HG03439 (cell line): ENCODE data around the gene CCDC3.
"Not testable (repeated sequence)": the region's sequence is repeated elsewhere in the genome, so short reads cannot be mapped to it uniquely, and the experiment has no call there.

Experiments used
- ATAC-seq: cut with Tn5 transposase; IDR thresholded peaks from one replicate; pipeline ENCODE4 v1.9.1; 2021; ENCODE audit warnings: mild to moderate bottlenecking, moderate library complexity; ENCODE audit not compliant: unreplicated experiment

CCDC3 gene

DNA sequence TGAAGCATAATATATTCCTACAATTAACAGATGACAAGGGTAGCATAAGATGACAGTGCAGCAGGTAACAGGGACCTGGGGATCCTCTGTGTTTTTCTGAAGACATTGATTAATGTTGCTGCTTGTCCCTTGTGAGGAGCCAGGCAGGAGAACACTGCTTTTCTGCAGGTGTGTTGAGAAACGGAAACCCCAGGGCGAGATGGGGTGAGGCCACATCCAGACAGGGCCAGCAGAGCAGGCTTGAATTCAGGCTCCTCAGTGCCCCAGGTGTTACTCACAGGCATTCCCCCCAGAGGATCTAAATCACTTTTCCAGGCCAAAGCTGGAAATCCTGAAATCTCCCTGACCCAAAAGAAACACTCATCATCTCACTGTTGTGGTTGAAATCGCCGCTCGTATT, 105.3 kb downstream of the CCDC3 start:
- ATAC-seq: no peak

DNA sequence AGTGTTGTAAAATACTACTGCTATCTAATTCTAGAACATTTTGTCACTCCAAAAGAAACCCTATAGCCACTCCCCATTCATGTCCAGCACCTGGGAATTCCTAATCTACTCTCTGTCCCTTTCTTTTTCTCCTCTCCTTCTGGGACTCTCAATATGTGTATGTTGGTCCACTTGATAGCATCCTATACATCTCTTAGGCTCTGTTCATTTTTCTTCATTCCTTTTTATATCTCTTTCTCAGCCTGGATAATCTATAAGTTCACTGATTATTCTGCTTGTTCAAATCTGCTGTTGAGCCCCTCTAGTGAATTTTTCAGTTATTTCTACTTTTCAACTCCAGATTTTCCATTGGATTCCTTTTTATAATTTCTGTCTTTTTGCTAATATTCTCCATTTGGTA, 108.6 kb downstream of the CCDC3 start:
- no peak for ATAC-seq

DNA sequence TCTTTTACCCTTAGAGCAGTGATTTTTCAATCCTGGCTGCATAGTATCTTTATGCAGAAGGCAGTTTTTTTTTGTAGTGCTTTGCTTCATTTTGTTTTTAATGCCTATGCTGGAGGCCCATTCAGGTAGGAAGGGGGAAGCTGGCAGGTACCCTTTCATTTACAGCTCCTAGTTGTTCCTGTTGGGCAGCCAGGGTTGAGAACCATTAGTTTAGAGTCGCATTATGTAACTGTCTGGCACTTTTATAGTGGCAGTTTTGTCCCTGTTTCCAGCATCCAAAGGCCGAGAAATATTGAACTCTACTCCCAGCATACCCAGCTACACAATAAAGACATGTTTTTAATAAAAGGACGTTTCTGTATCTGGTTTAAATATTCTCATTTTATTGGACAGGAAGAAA, 110.6 kb downstream of the CCDC3 start:
- ATAC-seq: no peak

DNA sequence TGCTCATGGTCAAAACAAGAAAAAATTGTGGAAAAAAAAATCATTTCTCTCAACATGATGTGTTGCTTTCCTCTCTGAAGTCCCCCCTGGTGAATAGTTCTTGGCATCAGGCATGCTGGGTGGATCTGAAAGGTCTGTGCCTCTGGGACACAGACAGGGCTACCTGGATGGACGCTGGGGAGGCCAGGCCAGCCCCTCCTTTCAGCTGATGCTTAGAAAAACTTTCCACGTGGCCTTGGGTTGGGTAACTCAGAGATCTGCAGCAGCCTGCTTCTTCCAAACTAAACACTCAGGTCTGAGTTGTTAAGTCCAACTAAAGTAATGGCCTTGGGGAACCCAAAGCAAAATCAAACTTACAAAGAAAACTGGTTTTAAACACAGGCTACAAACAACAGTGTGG, 113.0 kb downstream of the CCDC3 start:
- ATAC-seq: no peak

DNA sequence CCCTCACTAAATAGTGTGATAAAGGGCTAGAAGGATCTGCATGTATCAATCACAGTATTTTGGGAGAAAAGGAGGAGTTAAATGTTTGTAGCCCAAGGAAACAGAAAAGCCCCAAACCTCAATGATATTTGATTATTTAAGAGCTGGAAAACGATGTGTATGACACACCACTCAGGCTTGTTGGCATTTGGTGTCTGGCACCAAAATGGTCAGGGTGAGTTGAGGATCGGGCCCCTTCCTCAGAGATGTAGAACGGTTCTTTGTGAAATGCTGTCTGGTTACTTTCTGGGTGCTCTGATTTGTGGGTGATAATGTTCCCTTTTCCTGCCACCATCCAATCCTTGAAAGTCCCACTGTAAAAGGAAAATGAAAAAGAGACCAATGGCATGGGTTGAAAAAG, 113.7 kb downstream of the CCDC3 start:
- no peak for ATAC-seq

DNA sequence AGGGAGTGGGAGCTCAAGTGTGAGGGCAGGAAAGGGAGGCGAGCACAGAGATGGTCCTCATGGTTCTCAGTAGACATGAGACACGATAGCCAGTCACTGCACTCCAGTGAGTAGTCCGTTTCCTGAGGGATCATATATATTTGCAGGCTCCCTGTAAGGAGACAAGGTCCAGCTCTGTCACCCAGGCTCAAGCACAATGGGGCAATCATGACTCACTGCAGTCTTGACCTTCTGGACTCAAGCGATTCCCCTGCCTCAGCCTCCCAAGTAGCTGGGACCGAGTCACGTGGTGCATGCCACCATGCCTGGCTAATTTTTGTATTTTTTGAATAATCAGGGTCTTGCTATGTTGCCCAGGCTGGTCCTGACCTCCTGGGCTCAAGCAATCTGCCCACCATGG, 116.7 kb downstream of the CCDC3 start:
- no peak for ATAC-seq

DNA sequence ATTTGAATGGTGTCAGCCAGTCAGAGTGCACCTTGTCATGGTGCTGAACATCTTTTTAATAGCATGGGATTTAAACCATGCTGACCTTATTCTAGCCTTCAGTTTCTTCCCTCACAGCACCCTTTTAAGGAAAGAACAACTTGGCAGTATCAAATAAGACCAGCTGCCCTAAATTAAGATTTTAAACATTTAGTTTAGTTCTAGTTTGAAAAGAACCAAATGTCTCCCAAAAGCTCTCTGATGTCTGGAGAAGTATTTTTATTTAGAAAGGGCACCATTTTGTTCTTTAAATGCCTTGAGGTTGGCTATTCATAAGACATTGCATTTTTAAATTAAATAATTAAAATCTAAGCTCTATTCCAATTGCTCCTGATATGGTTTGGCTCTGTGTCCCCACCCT, 121.1 kb downstream of the CCDC3 start:
- ATAC-seq: no peak

DNA sequence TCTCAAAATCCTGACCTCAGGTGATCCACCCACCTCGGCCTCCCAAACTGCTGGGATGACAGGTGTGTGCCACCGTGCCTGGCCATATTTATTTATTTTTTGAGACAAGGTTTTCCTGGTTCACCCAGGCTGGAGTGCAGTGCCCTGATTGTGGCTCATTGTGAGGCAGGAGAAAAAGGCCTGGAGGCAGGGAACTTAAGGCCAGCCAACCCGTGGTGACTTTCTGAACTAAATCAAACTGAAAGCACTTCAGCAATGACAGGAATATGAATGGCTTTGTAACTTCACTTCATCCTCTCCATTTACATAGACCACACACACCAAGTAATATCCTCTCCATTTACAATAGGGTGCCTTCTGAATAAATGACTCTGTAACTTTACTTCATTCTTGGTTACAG, 124.4 kb downstream of the CCDC3 start:
- ATAC-seq: no peak

DNA sequence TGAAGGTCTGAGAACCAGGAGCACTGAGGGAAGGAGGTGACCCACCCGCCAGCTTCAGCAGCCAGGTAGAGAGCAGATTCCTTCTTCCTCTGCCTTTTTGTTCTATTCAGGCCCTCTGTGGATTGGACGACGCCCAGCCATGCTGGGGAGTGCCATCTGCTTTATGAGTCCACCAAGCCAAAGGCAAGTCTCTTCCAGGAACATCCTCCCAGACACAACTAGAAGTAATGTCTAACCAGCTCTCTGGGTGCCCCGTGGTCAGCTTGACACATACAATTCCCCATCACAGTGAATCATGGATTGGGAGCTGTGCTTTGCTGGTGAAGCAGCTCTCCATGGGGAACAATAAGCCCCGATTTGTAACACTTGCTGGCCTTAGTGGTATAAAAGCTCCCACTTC, 125.2 kb downstream of the CCDC3 start:
- no peak for ATAC-seq

DNA sequence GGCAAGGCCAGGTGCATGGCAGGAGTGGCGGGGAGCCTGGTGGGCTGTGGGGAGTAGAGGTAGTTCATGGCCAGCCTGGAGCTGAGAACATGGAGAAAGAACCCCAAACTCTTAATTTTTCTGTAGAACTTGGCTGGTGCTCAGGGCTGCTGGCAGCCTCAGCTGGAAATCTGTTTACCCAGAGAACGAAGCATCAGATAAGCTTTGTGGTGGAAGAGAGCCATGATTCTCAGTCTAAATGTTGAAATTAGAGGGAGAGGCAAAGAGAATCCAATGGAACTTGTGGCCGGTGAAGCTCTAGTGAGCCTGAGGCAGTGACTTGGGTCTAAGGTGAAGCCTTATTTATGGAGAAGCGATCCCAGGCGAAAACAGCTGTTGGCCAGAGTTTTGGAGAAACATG, 126.4 kb downstream of the CCDC3 start:
- no peak for ATAC-seq

DNA sequence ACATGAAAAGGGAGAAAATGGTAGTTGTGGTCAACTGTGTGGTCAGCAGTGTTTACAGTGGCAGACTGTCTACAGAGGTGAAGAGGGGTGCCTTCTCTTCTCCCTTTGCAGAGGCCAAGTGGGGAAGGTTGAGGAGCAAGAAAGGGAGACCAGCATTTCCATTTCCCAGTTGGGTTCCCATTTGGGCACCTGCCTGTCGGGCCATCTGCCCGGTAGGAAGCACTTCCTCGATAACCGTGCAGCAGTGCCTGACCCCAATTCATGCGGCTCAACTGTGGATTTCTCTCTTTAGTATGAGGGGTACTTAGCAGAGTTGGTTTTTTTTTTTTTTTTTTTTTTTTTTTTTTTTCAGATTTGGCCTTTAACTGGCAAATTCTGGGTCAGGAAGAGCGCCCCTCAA, 127.0 kb downstream of the CCDC3 start:
- ATAC-seq: no peak

DNA sequence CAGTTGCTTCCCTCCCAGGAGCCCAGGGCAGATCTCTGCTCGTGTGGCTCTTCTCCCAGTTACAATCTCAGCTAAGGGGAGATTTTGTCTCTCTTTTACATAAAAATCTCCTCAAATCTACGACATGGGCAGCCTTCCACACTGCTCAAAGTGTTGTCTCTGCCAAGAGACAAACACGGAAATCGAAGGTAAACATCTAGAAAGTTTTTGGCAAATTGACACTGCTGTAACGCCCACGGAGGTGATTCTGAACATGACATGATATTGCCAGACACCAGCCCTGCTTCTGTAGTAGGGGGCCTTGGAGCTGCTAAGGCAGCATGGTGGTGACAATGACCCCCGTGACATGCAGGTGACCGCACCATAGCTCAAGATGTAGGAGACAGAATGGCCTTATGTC, 128.3 kb downstream of the CCDC3 start:
- ATAC-seq: no peak

DNA sequence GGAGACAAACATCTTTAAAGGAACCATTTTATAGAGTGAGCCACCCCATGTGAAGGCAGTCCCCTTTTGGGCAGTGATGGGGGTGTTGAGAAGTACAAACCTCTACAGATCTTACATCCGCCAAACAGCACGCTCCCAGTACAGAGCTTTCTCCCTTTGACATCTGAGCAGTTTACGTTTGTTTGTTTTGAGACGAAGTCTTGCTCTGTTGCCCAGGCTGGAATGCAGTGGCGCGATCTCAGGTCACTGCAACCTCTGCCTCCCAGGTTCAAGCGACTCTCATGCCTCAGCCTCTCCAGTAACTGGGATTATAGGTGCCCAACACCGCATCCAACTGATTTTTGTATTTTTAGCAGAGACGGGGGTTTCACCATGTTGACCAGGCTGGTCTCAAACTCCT, 128.9 kb downstream of the CCDC3 start:
- ATAC-seq: no peak

DNA sequence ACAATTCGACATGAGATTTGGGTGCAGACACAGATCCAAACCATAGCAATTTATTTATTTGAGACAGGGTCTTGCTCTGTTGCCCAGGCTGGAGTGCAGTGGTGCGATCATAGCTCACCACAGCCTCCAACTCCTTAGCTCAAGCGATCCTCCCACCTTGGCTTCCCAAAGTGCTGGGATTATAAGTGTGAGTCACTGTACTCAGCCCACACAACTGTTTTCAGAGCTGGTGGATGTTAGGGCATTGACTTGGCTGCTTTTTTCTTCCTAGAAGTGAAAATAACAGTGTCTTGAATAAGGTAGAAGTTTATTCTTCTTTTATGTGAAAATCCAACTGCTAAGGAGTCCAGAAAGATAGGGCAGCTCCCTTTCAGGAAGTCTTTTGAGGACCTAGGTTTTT, 132.1 kb downstream of the CCDC3 start:
- no peak for ATAC-seq

DNA sequence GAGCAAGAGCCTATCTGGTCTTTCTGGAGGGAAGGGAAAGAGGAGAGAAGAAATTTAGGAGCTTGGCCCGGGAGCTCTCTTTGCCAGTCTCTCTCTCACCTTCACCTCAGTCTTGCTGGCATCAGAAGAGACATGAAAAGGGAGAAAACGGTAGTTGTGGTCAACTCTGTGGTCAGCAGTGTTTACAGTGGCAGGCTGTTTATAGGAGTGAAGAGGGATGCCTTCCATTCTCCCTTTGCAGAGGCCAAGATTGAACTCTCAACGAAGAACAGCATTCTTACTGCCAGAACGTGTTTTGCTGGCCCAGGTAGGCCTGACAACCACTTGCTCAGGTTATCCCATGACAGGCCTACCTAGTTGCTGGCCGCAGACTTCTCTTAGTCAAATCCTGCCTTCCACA, 133.3 kb downstream of the CCDC3 start:
- ATAC-seq: no peak

DNA sequence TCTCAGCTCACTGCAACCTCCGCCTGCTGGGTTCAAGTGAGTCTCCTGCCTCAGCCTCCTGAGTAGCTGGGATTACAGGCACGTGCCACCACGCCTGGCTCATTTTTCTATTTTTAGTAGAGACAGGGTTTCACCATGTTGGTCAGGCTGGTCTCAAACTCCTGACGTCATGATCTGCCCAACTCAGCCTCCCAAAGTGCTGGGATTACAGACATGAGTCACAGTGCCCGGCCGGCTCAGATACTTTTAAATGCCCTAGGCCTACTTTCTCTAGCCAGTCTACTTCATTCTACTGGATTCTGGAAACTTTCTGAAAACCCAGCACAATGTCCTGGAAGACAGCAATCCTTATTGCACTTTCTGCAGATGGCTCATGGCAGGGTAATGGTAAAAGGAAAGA, 136.0 kb downstream of the CCDC3 start:
- not testable (repeated sequence) for ATAC-seq

DNA sequence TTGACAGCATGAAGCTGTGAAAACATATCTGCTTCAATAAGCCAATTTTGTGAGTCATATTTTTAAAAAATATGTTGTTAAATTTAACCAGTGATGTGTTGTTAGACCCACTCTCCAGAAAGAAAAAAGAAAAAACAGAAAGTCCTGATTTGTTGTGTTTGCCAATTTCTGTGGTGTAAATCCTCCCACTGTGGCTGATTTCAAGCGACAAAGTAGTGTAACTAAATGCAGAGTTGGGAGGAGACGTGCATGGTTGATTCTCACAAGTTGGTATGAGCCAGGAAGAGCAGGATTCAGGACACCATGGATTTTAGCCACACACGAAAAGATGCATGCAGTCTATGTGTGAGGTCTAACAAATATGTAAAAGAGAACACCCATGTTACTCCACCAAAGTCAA, 139.1 kb downstream of the CCDC3 start:
- ATAC-seq: no peak

DNA sequence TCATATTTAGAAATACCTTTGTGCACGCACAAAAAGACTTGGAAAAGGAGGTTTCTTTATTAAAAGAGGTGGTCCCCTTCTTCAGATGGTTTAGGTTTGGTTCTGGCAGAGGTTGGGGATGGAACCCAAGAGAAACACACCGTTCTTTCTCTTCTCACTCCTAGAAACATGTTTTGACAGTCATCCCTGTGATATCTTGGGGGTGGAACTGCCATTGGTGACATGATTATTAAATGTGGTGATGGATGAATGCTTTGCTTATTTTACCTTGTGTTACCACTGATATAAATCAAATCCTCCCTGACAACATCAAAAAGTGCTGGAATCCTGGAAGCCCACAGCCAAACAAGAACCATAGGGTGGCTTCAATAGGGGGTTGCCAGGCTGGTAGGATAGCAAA, 146.5 kb downstream of the CCDC3 start:
- no peak for ATAC-seq

DNA sequence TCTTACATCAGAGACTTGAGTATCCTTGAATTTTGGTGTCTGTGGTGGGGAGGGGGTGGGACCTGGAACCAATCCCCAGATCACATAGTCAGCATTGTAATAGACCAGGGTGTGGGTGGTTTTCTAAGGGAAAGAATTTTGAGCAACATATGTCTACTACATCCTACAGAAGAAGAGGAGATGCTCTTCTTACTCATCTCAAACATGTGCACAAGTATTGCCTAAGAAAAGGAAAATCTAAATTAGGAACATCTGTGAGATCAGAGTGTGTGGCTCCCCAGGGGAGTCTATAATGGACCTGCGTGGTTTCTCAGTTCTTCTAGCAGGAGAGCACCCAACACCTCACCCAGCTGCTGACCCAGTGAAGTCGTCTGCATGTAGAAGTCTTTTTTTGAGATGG, 148.8 kb downstream of the CCDC3 start:
- ATAC-seq: no peak

DNA sequence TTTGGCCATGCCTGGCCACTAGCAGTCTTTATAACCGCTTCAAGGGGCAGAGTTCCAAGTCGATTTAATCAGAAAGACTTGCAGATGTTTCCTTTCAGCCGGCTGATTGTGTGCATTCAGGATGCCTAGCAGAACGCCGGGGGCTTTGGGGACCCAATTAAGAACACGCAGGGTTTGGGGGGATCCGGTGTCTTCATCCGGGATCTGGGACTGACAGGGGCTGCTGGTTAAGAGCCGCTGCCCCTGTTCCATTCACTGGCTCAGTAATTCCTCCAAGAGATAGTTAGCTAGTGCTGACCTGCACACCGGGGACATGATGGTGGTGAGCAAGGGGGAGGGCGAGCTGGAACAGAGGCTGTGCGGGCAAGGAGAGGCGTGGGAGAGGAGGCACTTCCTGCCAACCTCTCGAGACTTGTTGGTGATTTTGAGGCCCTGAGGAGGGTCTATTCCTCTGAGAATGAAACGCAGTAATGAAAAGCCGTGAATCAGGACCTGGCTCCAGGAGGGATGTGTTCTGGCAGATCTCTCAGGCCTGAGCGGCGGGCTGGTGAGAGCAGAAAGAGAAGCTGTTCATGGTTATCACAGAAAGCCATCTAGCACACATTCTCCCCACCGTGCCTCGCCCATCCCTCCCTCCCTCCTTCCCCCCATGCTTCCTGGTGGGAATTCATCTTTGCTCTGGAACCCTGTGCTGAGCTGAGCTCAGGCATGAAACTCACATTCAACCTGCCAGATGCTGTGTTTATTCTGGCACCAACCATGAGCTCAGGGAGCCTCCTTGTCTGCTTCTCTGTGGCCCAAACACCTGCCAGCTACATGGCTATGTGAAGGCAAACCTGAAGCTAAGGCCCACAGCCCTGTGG, 152.0 kb downstream of the CCDC3 start:
- ATAC-seq: no peak

DNA sequence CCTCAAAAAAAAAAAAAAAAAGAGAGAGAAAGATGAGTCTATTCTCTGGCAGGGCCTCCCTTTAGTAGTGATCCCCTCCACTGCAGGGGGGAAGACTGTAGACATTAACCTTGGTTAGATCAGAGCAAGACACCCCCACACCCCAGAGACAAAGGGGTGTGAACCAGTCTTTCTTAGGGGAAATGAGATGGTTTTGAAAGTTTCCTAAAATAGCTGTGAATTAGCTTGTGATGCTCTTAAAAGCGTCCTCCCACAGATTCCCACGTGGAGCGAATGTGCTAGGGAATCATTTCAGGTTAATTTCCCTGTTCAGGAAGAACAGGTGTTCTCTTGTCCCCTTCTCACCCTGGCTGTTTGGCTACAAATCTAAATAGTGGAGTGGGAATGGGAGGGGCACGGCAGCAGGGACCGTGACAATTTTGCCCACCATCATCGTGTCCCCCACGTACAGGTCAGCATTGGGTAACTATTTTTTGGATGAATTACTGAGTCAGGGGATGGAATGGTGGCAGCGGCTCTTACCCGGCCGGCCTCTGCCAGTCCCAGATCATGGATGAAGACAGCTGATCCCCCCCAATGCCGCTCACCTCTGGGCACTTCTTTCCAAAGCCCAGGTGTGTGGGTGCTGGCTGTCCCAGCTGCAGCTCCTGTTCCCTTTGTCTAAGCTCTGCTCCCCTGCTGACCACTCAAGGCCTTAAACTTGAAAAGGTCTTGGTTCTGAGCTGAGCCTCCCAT, 152.9 kb downstream of the CCDC3 start:
- ATAC-seq: no peak

DNA sequence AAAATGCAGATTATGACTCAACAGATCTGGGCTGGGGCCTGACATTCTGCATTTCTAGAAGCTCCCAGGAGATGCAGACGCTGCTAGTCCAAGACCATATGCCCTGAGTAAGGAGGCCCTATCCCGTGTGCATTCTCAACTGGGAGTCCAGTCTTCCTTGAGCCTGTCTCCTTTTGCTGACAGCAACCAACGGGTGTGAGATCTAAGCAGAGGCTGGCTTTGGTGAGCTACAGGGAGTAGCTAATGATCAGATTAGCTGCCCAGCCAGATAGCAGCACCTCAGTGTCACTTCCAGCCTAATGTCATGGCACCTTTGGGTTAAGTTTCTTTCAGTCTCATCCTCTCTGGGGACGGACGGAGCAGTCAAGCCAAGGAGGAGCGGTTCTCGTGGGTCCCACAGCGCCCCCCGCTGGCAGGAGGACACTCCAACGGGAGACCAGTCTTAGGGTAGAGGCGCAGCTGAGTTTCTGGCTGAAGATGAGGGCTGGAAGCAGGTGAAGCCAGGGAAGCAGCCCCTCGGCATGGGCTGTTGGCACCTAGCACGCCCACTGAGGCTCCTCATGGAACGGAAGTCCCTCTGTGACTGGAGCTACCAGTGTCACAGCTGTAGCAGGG, 154.0 kb downstream of the CCDC3 start:
- ATAC-seq: no peak
